ENCODE data around the gene DIP2B.
"Not testable (repeated sequence)": the region's sequence is repeated elsewhere in the genome, so short reads cannot be mapped to it uniquely, and the experiment has no call there.

GRCh38 chr12:50498119-50498518 lies 6.7 kb upstream of the DIP2B start:
- TF ChIP-seq CTCF (IDR thresholded peaks at IDR 0.05; ENCODE audit: low read depth, low read length); POLR2A (IDR thresholded peaks at IDR 0.05; ENCODE audit: extremely low read depth, insufficient read length); MAX (IDR thresholded peaks at IDR 0.05; ENCODE audit: low read depth, low read length): not testable (repeated sequence)

Measured in NB4 (cell line).